ENCODE results near the gene BAG3.

BAG3 gene

DNA sequence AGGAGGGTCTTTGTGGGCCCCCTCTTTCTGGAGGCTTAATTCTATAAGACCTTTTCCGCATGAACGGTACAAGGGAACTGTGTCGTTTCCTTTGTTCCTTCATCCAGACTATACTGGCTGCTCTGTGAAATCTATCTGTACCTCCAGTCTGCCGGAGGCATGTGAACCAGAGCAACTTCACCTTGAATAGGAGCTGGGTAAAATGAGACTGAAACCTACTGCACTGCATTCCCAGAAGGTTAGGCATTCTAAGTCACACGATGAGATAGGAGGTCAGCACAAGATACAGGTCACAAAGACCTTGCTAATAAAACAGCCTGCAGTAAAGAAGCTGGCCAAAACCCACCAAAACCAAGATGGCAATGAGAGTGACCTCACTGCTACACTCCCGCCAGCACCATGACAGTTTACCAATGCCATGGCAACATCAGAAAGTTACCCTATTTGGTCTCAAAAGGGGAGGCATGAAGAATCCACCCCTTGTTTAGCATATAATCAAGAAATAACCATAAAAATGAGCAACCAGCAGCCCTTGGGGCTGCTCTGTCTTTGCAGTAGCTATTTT, 37.9 kb downstream of the BAG3 start:
- H3K27ac ChIP-seq: no peak overlapping the region
- H3K4me2 ChIP-seq: no peak overlapping the region
- H3K36me3 ChIP-seq (ENCODE audit: insufficient read depth): no peaks in the 10 kb centered on the region
- H3K4me1 ChIP-seq (ENCODE audit: low read depth, poor library complexity, severe bottlenecking): no peaks in the 10 kb centered on the region
- no peak overlapping the region for H2AFZ ChIP-seq (ENCODE audit: low read depth)
- H3K4me3 ChIP-seq (IDR thresholded peaks at IDR 0.05; ENCODE audit: insufficient read depth, low read depth, low read length): no peak overlapping the region
- H3K27me3 ChIP-seq (ENCODE audit: insufficient read depth, low read depth): no peaks in the 10 kb centered on the region
- no peak overlapping the region for H3K9ac ChIP-seq
- H3K79me2 ChIP-seq (ENCODE audit: insufficient read depth, low read depth): no peaks in the 10 kb centered on the region
- no peaks in the 10 kb centered on the region for H4K20me1 ChIP-seq (ENCODE audit: insufficient read depth)
- TF ChIP-seq, protein P1, sequence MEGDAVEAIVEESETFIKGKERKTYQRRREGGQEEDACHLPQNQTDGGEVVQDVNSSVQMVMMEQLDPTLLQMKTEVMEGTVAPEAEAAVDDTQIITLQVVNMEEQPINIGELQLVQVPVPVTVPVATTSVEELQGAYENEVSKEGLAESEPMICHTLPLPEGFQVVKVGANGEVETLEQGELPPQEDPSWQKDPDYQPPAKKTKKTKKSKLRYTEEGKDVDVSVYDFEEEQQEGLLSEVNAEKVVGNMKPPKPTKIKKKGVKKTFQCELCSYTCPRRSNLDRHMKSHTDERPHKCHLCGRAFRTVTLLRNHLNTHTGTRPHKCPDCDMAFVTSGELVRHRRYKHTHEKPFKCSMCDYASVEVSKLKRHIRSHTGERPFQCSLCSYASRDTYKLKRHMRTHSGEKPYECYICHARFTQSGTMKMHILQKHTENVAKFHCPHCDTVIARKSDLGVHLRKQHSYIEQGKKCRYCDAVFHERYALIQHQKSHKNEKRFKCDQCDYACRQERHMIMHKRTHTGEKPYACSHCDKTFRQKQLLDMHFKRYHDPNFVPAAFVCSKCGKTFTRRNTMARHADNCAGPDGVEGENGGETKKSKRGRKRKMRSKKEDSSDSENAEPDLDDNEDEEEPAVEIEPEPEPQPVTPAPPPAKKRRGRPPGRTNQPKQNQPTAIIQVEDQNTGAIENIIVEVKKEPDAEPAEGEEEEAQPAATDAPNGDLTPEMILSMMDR (conservative IDR thresholded peaks at IDR 0.05; ENCODE audit: low read depth, low read length): no peak

DNA sequence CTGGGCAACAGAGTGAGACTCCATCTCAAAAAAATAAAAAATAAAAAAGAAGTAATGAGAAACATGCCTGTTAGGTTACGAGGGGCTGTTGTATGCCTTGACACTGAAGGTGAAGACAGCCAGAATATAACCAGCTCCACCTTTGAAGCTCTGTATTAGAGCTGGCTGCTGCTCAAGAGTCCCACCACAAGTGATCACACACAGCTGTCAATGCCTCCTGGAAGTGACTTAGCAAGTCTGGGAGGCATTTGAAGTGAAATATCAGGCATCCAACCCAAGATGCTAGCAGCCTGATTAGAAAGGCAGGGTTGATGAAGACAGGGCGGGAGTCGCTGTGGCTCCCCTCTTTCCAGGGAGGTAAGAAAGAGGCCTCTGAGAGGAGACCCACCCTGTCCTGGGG, 40.5 kb downstream of the BAG3 start:
- Histone ChIP-seq H3K27me3 (ENCODE audit: insufficient read depth, low read depth) (no peaks in the 10 kb centered on the region), H3K27ac (no peak overlapping the region), H3K4me1 (ENCODE audit: low read depth, poor library complexity, severe bottlenecking) (no peaks in the 10 kb centered on the region), H2AFZ (ENCODE audit: low read depth) (no peak overlapping the region), H3K9ac (no peak overlapping the region), H3K36me3 (ENCODE audit: insufficient read depth) (no peaks in the 10 kb centered on the region), H3K4me3 (IDR thresholded peaks at IDR 0.05; ENCODE audit: insufficient read depth, low read depth, low read length) (no peak overlapping the region), H3K79me2 (ENCODE audit: insufficient read depth, low read depth) (no peaks in the 10 kb centered on the region), H3K4me2 (no peak overlapping the region), H4K20me1 (ENCODE audit: insufficient read depth) (no peaks in the 10 kb centered on the region)
- TF ChIP-seq, protein P1 (conservative IDR thresholded peaks at IDR 0.05; ENCODE audit: low read depth, low read length): no peak

DNA sequence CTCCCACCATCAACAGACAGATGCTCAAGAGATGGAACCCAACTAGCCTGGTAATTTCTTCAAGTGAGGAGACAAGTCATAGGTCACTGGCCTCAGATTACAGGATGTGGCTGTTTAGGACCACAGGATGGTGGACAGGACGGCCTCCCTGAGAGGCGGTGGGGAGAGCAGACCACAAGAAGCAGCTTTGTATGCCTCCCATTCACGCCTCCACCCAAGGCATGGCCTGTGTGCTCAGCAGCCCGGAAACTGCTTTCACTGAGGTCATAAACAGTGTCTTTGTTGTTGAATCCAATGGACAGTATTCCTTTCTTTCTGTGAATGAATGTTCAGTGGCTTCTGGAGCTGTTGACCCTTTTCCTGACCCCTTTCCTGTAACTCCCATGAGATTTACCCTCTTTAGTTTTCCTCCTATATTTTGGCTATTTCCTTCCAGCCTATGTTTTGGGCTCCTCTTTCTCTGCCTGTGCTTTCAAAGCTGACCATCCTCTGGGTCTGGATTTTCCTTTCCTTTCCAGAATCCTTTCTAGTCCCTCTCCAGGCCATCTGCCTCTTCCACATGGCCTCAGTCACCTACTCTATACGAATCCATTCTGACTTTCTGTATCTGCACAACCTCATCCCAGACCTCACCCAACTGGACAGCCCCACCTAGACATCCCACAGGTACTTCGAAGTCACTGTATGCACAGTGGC, 42.2 kb downstream of the BAG3 start:
- Histone ChIP-seq H3K36me3 (ENCODE audit: insufficient read depth) (no peaks in the 10 kb centered on the region), H2AFZ (ENCODE audit: low read depth) (no peak overlapping the region), H3K27ac (no peak overlapping the region), H3K4me1 (ENCODE audit: low read depth, poor library complexity, severe bottlenecking) (no peaks in the 10 kb centered on the region), H3K79me2 (ENCODE audit: insufficient read depth, low read depth) (no peaks in the 10 kb centered on the region), H4K20me1 (ENCODE audit: insufficient read depth) (no peaks in the 10 kb centered on the region), H3K27me3 (ENCODE audit: insufficient read depth, low read depth) (no peaks in the 10 kb centered on the region), H3K4me2 (no peak overlapping the region), H3K4me3 (IDR thresholded peaks at IDR 0.05; ENCODE audit: insufficient read depth, low read depth, low read length) (no peak overlapping the region), H3K9ac (no peak overlapping the region)
- TF ChIP-seq, protein P1 (conservative IDR thresholded peaks at IDR 0.05; ENCODE audit: low read depth, low read length): no peak

DNA sequence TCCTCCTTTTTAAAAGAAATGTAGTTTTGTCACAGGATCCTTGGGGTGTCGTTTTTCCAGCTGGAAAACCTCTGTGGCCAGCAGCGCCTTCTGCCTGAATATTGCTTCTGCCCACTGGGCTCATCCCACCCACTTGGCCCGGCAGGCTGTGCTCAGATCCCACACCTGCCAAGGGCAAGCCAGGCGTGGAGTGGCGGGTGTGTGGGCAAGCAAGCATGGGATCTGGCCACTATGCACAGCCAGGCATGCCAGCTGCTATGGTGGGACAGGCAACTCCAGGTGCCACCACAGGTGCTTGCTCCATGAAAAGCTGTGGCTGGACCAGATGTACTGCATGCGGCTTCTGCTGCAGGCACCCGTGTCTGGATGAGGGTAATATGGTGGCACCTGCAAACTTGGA, 43.4 kb downstream of the BAG3 start:
- Histone ChIP-seq H3K79me2 (ENCODE audit: insufficient read depth, low read depth) (no peaks in the 10 kb centered on the region), H3K27me3 (ENCODE audit: insufficient read depth, low read depth) (no peaks in the 10 kb centered on the region), H4K20me1 (ENCODE audit: insufficient read depth) (no peaks in the 10 kb centered on the region), H3K4me1 (ENCODE audit: low read depth, poor library complexity, severe bottlenecking) (no peaks in the 10 kb centered on the region), H3K9ac (no peak overlapping the region), H3K27ac (no peak overlapping the region), H2AFZ (ENCODE audit: low read depth) (no peak overlapping the region), H3K4me2 (no peak overlapping the region), H3K4me3 (IDR thresholded peaks at IDR 0.05; ENCODE audit: insufficient read depth, low read depth, low read length) (no peak overlapping the region), H3K36me3 (ENCODE audit: insufficient read depth) (no peaks in the 10 kb centered on the region)
- TF ChIP-seq, protein P1 (conservative IDR thresholded peaks at IDR 0.05; ENCODE audit: low read depth, low read length): no peak
